B cell (primary cell): ENCODE results near the gene MRPL24. TPM values are rescaled to one million over a fixed set of nuclear protein-coding genes. Genes with fewer than 3 reads are reported as not detected.

Experiments used
- ATAC-seq: fragments of 200-7000 bp; cut with Tn5 transposase; one replicate; pipeline ENCODE4 v1.10.0; 2021; ENCODE audit warnings: low read depth, mild to moderate bottlenecking, moderate number of reproducible peaks, moderate library complexity
- CTCF ChIA-PET: fragments of 350-600 bp; sonication (Branson Sonifier 250); formaldehyde crosslinking; loops from one replicate; lab custom pipeline; 2021; ENCODE audit warnings: antibody characterized with exemption, inconsistent platforms; lab: Charles Lee
- POLR2A ChIA-PET: fragments of 350-600 bp; sonication (Branson Sonifier 250); formaldehyde crosslinking; loops from one replicate; lab custom pipeline; 2021; ENCODE audit warnings: antibody characterized with exemption; lab: Charles Lee
- DNase-seq: peaks from one replicate; pipeline ENCODE4 v3.0.0; 2013
- H2AFZ ChIP-seq: 2 replicates; pipeline ENCODE4 v1.6.1; 2012; ENCODE audit warnings: mild to moderate bottlenecking, low read depth, low read length; ENCODE audit not compliant: insufficient read depth, poor library complexity, severe bottlenecking
- H3K27ac ChIP-seq, 2 donors: 1 replicate in 1 of 2; 2 replicates in 1 of 2; pipeline ENCODE4 v1.5.1; 2012 to 2013; ENCODE audit warnings: low read length in 2 of 2, mild to moderate bottlenecking in 2 of 2, moderate library complexity in 1 of 2
- H3K27me3 ChIP-seq, 4 experiments: fragments of 200-600 bp in 1 of 4; sonication (generic) in 1 of 4; replicated peaks in 1 of 4; 1 replicate in 2 of 4; 2 replicates in 2 of 4; pipeline versions ENCODE4 v1.6.1 to v1.7.0; 2013 to 2016; ENCODE audit warnings: low read length in 3 of 4, mild to moderate bottlenecking in 2 of 4, mixed read lengths in 1 of 4, moderate library complexity in 1 of 4; ENCODE audit not compliant: insufficient read depth in 4 of 4, control insufficient read depth in 3 of 4; ENCODE audit errors: control extremely low read depth in 1 of 4
- H3K36me3 ChIP-seq, 2 experiments: replicated peaks in 1 of 2; 1 replicate in 1 of 2; 2 replicates in 1 of 2; pipeline versions ENCODE4 v1.6.1 to v1.7.1; 2013; ENCODE audit warnings: low read length in 1 of 2; ENCODE audit not compliant: insufficient read depth in 2 of 2, control insufficient read depth in 1 of 2; ENCODE audit errors: control extremely low read depth in 1 of 2, extremely low read depth in 1 of 2
- H3K4me1 ChIP-seq, 2 donors: fragments of 200-600 bp in 1 of 2; sonication (generic) in 1 of 2; 1 replicate in 1 of 2; 2 replicates in 1 of 2; pipeline versions ENCODE4 v1.5.1 to v1.6.1; 2013 to 2017; ENCODE audit warnings: low read length in 2 of 2; ENCODE audit not compliant: control insufficient read depth in 2 of 2, insufficient read depth in 2 of 2
- H3K4me2 ChIP-seq: replicated peaks from 2 replicates; pipeline ENCODE3; 2012; ENCODE audit warnings: mild to moderate bottlenecking, low read depth, low read length; ENCODE audit not compliant: poor library complexity, severe bottlenecking
- H3K4me3 ChIP-seq, 5 experiments: fragments of 200-600 bp in 1 of 5; sonication (generic) in 1 of 5; 1 replicate in 3 of 5; 2 replicates in 2 of 5; pipeline versions ENCODE4 v1.5.1 to v1.7.0; 2011 to 2016; ENCODE audit warnings: low read length in 4 of 5, mild to moderate bottlenecking in 4 of 5, low read depth in 2 of 5, control low read depth in 1 of 5, moderate library complexity in 1 of 5; ENCODE audit not compliant: insufficient read depth in 1 of 5; ENCODE audit errors: control extremely low read depth in 1 of 5, extremely low read depth in 1 of 5
- H3K79me2 ChIP-seq: fragments of 200-600 bp; sonication (generic); one replicate; pipeline ENCODE4 v1.6.0; 2016; ENCODE audit warnings: low read length; ENCODE audit not compliant: control insufficient read depth, insufficient read depth
- H3K9ac ChIP-seq: fragments of 200-600 bp; sonication (generic); 2 replicates; pipeline ENCODE4 v1.6.1; 2017; ENCODE audit warnings: mild to moderate bottlenecking, low read length, moderate library complexity
- H3K9me3 ChIP-seq, 3 donors: one replicate each; pipeline versions ENCODE4 v1.6.1 to v1.7.1; 2013; ENCODE audit warnings: low read length in 2 of 3; ENCODE audit not compliant: control insufficient read depth in 2 of 3, insufficient read depth in 1 of 3; ENCODE audit errors: control extremely low read depth in 1 of 3
- H4K20me1 ChIP-seq: 2 replicates; pipeline ENCODE4 v1.6.0; 2012; ENCODE audit warnings: mild to moderate bottlenecking, low read length; ENCODE audit not compliant: insufficient read depth, control insufficient read depth, poor library complexity, severe bottlenecking
- H3K27ac Mint-ChIP-seq: one replicate; pipeline ENCODE4 v1.8.0; 2021; ENCODE audit warnings: mixed read lengths
- H3K27me3 Mint-ChIP-seq: one replicate; pipeline ENCODE4 v1.8.0; 2021; ENCODE audit warnings: mixed read lengths
- H3K4me1 Mint-ChIP-seq: one replicate; pipeline ENCODE4 v1.8.0; 2021; ENCODE audit warnings: mixed read lengths
- H3K4me3 Mint-ChIP-seq: one replicate; pipeline ENCODE4 v1.8.0; 2021; ENCODE audit warnings: mixed read lengths
- H3K9me3 Mint-ChIP-seq: one replicate; pipeline ENCODE4 v1.8.0; 2022; ENCODE audit warnings: mixed read lengths; ENCODE audit not compliant: insufficient read depth
- CTCF ChIP-seq: fragments of 200-600 bp; IDR thresholded peaks from one replicate; pipeline ENCODE4 v1.8.0; 2022; ENCODE audit warnings: antibody characterized with exemption, mild to moderate bottlenecking
- EZH2 ChIP-seq: IDR thresholded peaks from 2 replicates; pipeline ENCODE4 v1.6.1; 2012; ENCODE audit warnings: borderline replicate concordance, low read depth, mild to moderate bottlenecking, moderate library complexity, low read length; ENCODE audit not compliant: insufficient read depth, poor library complexity, severe bottlenecking
- WGBS: methylation state at CpG from one replicate; pipeline ENCODE4 v1.1.5; 2013; ENCODE audit warnings: missing lambda C conversion rate; ENCODE audit not compliant: insufficient coverage; 5-methylcytosine and 5-hydroxymethylcytosine counted together
- intact Hi-C: fragments of 100-400 bp; cut with micrococcal nuclease; formaldehyde crosslinking; loops from one replicate; pipeline ENCODE4 v1.10.0; 2022
- polyA plus RNA-seq: library from polyadenylated mRNA; depleted of rRNA; stranded (reverse); fragments of >200 nt; gene quantifications from 2 replicates; pipeline ENCODE4 v1.2.3, GENCODE V29; 2012
- total RNA-seq, 2 donors: library from RNA; stranded (reverse); fragments of 120-200 nt in 1 of 2; gene quantifications; 1 replicate in 1 of 2; 2 replicates in 1 of 2; pipeline versions ENCODE4 v1.2.3 to v1.2.4, GENCODE V29; 2013 to 2022

The MRPL24 gene
- total and polyA plus RNA-seq, 2 donors (not counting 1 experiment from before 2014, with no cell fraction given), result 34.6 to 39.4 TPM

DNA sequence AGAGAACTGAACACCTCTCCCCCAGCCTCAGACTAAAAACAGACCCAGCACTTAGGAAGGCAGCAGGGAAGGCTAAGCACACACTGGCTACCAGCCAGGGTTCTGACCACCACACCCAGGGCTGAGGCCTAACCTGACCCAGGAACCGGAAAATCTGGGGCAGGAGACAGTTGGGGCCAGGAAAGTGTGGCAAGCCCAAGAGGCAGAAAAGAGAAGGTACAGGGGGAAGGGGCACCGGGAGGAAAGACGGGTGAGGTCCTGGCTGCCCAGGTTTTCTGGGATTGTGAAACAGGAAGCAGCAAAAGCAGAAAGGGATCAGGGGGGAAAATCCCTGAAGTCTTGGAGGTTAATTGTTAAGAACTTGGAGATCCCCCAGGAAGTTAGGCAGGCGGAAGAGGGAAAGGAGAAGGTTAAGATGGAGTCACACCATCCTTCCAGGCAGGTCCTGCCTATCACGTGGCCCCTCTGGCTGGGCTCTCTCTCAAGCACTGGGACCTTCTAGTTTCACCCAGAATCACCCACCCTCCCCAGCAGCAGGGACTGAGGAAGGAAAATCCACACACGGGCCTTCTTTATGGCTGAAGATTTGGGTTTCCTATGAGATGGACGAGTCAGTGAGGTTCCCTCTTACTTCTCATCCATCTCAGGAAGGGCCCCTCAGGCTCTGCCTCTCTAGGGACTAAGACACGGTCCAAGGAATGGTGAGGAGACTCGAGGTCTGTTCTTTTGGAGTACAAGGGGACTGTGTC, 8.0 kb upstream of the MRPL24 start:
- ChIA-PET POLR2A (no interaction called here), CTCF (no interaction called here)
- Histone ChIP-seq H3K9ac (peak overlapping the region; percentile 78), H4K20me1 (peaks cover 16% of the 10 kb centered on the region), H3K36me3 (peaks cover 0 to 10% of the 10 kb centered on the region in 2 experiments), H3K79me2 (peaks cover 67% of the 10 kb centered on the region), H3K27me3 (no peaks in the 10 kb centered on the region), H3K27ac (peak overlapping the region; percentile 58 to 81), H3K4me3 (no peak overlapping the region), H2AFZ (peak overlapping the region; percentile 29), H3K9me3 (no peaks in the 10 kb centered on the region), H3K4me2 (peak overlapping the region; percentile 78), H3K4me1 (peaks cover 53 to 62% of the 10 kb centered on the region in 2 donors)
- intact Hi-C loops, result no loop called here
- WGBS, result 8% methylated on average over 5 of the region's 9 CpGs
- DNase-seq (no peak), ATAC-seq (no peak)
- Mint-ChIP-seq H3K9me3 (no peaks in the 10 kb centered on the region), H3K4me1 (peaks cover 67% of the 10 kb centered on the region), H3K27ac (peak overlapping the region; percentile 91), H3K4me3 (peak overlapping the region; percentile 93), H3K27me3 (no peaks in the 10 kb centered on the region)
- TF ChIP-seq EZH2, result no peak
- TF ChIP-seq CTCF, result no peak
